ENCODE measurements around the gene ARFGAP1. TPM values are rescaled to one million over a fixed set of nuclear protein-coding genes. Genes with fewer than 3 reads are reported as not detected.

The ARFGAP1 gene
- total RNA-seq, 1 donor from 2014 or later, result 93.6 TPM

DNA sequence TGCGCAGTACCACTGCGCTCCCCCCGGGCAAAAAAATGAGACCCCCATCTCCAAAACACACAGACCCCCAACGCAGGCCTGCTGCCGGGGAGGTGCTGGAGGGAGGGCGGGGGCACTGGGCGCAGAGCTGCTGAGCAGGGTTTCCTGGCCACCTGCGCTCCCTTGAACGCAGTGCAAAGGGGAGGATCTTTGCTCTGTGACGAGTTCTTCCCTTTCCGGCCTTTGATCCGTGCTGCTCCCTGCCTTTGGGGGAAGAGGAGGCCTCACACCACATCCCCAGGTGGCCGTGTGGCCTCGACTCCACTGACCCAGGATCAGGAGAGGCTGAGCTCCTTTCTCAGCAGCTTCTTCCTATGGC lies 11.4 kb downstream of the ARFGAP1 start:
- H3K9me3 Mint-ChIP-seq (ENCODE audit: unreplicated experiment), result peaks cover 1% of the 10 kb centered on the region
- DNase-seq, result no peak
- TF ChIP-seq, protein P1, sequence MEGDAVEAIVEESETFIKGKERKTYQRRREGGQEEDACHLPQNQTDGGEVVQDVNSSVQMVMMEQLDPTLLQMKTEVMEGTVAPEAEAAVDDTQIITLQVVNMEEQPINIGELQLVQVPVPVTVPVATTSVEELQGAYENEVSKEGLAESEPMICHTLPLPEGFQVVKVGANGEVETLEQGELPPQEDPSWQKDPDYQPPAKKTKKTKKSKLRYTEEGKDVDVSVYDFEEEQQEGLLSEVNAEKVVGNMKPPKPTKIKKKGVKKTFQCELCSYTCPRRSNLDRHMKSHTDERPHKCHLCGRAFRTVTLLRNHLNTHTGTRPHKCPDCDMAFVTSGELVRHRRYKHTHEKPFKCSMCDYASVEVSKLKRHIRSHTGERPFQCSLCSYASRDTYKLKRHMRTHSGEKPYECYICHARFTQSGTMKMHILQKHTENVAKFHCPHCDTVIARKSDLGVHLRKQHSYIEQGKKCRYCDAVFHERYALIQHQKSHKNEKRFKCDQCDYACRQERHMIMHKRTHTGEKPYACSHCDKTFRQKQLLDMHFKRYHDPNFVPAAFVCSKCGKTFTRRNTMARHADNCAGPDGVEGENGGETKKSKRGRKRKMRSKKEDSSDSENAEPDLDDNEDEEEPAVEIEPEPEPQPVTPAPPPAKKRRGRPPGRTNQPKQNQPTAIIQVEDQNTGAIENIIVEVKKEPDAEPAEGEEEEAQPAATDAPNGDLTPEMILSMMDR (IDR thresholded peaks at IDR 0.05; ENCODE audit: partially characterized antibody, unreplicated experiment), result no peak

DNA sequence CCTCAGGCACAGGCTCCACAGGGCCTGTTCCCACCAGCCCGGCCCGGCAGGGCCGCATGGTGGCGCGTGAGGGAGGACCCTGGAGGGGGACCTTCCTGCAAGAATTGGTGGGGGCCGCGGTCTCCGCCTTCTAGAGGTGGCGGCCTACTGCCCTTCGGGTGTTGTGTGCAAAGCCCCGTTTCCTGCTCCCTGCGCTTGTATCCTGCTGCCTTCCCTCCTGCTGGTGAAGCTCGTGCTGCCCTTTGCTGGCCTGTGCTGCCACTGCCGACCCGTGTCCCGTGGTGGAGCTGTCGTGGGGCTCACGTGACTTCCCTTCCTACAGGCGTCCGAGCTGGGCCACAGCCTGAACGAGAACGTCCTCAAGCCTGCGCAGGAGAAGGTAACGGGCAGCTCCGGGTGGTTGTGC lies 11.9 kb downstream of the ARFGAP1 start:
- Mint-ChIP-seq H3K9me3 (ENCODE audit: unreplicated experiment) (peaks cover 1% of the 10 kb centered on the region), H3K4me3 (ENCODE audit: unreplicated experiment) (no peak overlapping the region), H3K36me3 (ENCODE audit: unreplicated experiment) (no peaks in the 10 kb centered on the region), H3K27me3 (ENCODE audit: unreplicated experiment) (peaks cover 10% of the 10 kb centered on the region), H3K4me1 (ENCODE audit: low read depth, unreplicated experiment) (no peaks in the 10 kb centered on the region), H3K27ac (ENCODE audit: unreplicated experiment) (no peak overlapping the region)
- no peak for DNase-seq
- TF ChIP-seq, protein P1 (IDR thresholded peaks at IDR 0.05; ENCODE audit: partially characterized antibody, unreplicated experiment), result no peak

More for the DNA sequence above, 11.4 kb downstream of the ARFGAP1 start:
- peaks cover 10% of the 10 kb centered on the region for H3K27me3 Mint-ChIP-seq (ENCODE audit: unreplicated experiment)
- H3K4me1 Mint-ChIP-seq (ENCODE audit: low read depth, unreplicated experiment), result no peaks in the 10 kb centered on the region
- no peak overlapping the region for H3K4me3 Mint-ChIP-seq (ENCODE audit: unreplicated experiment)
- no peaks in the 10 kb centered on the region for H3K36me3 Mint-ChIP-seq (ENCODE audit: unreplicated experiment)
- no peak overlapping the region for H3K27ac Mint-ChIP-seq (ENCODE audit: unreplicated experiment)

DNA sequence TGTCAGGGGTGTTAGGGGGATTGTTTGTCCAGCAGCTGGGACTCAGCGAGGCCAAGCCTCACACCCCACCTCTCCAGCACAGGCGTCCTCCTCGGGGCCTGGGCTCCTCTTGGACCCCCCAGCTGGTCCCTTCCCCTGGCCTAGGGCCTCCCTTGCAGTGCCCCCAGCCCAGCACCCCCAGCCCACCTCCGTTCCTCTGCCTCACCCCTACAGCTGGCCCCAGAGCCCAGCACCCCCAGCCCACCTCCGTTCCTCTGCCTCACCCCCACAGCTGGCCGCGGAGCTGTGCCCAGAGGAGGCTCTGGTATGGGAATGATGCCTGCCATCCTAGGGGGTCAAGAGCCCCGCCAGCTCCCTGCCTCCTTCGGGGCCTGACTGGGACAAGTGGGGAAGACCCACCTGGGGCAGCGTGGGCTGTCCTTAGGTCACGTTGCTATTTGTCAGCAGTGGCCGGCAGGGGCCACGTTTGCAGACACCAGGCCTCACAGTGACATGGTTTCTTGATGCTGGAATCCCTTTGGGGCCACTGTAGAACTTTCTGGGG lies 12.4 kb downstream of the ARFGAP1 start:
- no peak for DNase-seq
- Mint-ChIP-seq H3K36me3 (ENCODE audit: unreplicated experiment) (no peaks in the 10 kb centered on the region), H3K4me1 (ENCODE audit: low read depth, unreplicated experiment) (no peaks in the 10 kb centered on the region), H3K27ac (ENCODE audit: unreplicated experiment) (no peak overlapping the region), H3K4me3 (ENCODE audit: unreplicated experiment) (no peak overlapping the region), H3K27me3 (ENCODE audit: unreplicated experiment) (peaks cover 10% of the 10 kb centered on the region), H3K9me3 (ENCODE audit: unreplicated experiment) (peaks cover 1% of the 10 kb centered on the region)
- TF ChIP-seq, protein P1 (IDR thresholded peaks at IDR 0.05; ENCODE audit: partially characterized antibody, unreplicated experiment), result no peak

DNA sequence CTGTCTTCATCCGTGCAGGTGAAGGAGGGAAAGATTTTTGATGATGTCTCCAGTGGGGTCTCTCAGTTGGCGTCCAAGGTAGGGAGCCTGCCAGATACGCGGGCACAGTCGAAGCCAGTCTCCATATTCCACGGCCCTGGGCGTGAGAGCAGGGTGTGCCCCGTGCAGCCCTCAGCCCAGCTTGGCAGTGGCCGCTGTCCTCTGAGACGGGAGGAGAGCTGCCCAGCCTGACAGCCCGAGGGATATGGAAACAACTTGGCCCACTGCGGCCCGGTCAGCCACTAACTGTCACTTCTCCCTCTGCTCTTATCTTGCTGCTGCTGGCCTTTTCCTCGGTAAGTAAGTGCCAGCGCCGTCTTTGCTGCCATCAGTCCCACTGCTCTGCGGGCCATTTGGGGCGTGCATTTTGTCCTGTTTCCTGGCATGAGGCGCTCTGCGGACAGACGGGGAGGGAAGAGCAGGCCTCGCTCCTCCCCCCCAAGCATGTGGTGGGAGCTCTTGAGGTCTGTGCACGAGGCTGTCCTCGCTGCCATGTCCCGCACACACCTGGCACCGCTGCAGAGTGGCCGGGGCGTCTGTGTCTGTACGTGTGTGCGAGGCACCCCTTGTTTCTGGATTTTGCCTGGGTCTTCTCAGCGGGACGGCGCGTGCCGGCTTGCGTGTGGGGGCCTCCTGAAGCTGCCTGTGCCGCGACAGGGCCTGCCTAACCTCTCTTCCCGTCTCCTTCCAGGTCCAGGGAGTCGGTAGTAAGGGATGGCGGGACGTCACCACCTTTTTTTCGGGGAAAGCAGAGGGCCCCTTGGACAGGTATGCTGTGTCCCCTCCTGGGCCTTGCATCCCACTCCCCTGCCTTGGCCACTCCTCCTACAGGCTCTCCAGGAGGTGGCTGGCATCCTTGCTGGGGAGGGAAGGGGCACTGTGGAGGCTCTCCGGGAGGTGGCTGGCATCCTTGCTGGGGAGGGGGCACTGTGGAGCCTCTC lies 13.3 kb downstream of the ARFGAP1 start:
- TF ChIP-seq, protein P1 (IDR thresholded peaks at IDR 0.05; ENCODE audit: partially characterized antibody, unreplicated experiment), result no peak
- no peak overlapping the region for H3K4me3 Mint-ChIP-seq (ENCODE audit: unreplicated experiment)
- H3K27me3 Mint-ChIP-seq (ENCODE audit: unreplicated experiment), result peaks cover 7% of the 10 kb centered on the region
- no peak for DNase-seq
- no peak overlapping the region for H3K27ac Mint-ChIP-seq (ENCODE audit: unreplicated experiment)
- no peaks in the 10 kb centered on the region for H3K4me1 Mint-ChIP-seq (ENCODE audit: low read depth, unreplicated experiment)
- peaks cover 1% of the 10 kb centered on the region for H3K9me3 Mint-ChIP-seq (ENCODE audit: unreplicated experiment)
- no peaks in the 10 kb centered on the region for H3K36me3 Mint-ChIP-seq (ENCODE audit: unreplicated experiment)

Data from glutamatergic neuron (in vitro differentiated cells).